HUES6 (cell line): ENCODE data around the gene DOCK1.

Experiments
- H3K27ac ChIP-seq: 2 replicates; pipeline ENCODE4 v1.7.0; 2013; ENCODE audit warnings: low read depth, mild to moderate bottlenecking, low read length, inconsistent platforms
- H3K27me3 ChIP-seq: 2 replicates; pipeline ENCODE4 v1.6.1; 2013; ENCODE audit warnings: low read length; ENCODE audit not compliant: control insufficient read depth, insufficient read depth
- H3K36me3 ChIP-seq: 2 replicates; pipeline ENCODE4 v1.6.1; 2013; ENCODE audit warnings: low read length; ENCODE audit not compliant: control insufficient read depth, insufficient read depth
- H3K4me1 ChIP-seq: 2 replicates; pipeline ENCODE4 v1.6.1; 2013; ENCODE audit warnings: low read length; ENCODE audit not compliant: control insufficient read depth, insufficient read depth
- H3K4me3 ChIP-seq: 2 replicates; pipeline ENCODE4 v1.5.1; 2013; ENCODE audit warnings: low read depth, low read length
- H3K9ac ChIP-seq: one replicate; pipeline ENCODE4 v1.6.1; 2013; ENCODE audit warnings: mild to moderate bottlenecking, low read length
- H3K9me3 ChIP-seq: 2 replicates; pipeline ENCODE4 v1.6.1; 2013; ENCODE audit warnings: low read depth, low read length; ENCODE audit not compliant: control insufficient read depth, insufficient read depth

The DOCK1 gene

DNA sequence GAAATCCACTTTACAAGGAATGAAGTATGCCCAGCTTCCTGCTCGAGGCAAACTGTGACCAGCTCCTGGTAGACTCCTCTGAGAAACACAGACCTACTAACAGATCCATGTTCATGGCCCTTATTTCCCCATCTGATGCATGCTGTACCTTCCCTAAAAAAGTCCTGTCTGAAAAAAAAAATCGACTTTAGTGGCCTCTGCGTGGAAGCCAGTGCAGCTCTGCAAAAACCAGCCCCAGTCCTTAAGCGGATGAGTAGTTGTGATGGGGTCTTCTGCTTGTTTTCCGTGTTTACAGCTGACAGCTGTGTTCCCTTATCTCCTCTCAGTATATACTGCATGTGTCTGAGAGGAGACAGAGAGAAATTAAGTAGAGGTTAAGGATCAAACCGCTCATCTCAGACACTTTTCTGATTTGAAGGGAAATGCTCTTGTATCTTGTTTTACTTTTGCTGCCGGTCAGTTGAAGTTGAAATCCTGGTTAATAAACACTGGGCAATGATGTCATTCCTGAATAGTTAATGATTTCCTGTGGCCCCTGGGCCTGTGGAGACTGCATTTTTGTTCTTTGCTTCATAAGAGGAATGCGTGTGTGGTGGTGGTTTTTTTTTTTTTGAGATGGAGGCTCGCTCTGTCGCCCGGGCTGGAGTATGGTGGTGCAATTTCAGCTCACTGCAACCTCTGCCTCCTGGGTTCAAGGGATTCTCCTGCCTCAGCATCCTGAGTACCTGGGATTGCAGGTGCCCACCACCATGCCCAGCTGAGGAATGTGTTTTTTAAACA lies 67.6 kb downstream of the DOCK1 start:
- Histone ChIP-seq H3K36me3 (peaks cover 20% of the 10 kb centered on the region; the same call in 1 of the 2 replicates), H3K9me3 (no peaks in the 10 kb centered on the region), H3K4me1 (peaks cover 16% of the 10 kb centered on the region), H3K9ac (peak overlapping the region; percentile 20), H3K4me3 (no peak overlapping the region), H3K27ac (no peak overlapping the region), H3K27me3 (no peaks in the 10 kb centered on the region)

- Histone ChIP-seq H3K9me3 (no peaks in the 10 kb centered on the region), H3K27me3 (no peaks in the 10 kb centered on the region), H3K4me1 (peaks cover 18% of the 10 kb centered on the region), H3K9ac (no peak overlapping the region), H3K36me3 (peaks cover 27% of the 10 kb centered on the region), H3K4me3 (no peak overlapping the region), H3K27ac (no peak overlapping the region)
Measured at GRCh38 chr10:126975221-126975620, 70.0 kb downstream of the DOCK1 start.

DNA sequence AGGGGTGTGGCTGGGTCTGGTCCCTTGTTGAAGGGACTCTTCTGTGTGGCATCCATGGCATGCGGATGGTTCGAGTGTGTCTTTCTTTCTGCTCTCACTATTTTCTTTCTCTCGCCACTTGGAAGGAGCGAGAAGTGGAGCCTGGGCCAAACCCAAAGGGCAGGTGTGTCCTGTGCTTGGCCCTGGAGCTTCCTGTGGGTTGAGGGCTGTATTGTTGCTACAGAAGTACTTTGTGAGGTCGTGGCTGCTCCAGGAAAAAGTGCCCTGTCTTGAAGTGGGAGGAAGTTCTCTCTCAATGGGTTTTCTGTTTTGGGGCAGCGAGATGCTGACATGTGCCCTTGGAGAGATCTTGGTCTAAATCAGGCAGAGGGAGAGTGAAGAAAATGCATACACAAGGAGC lies 72.0 kb downstream of the DOCK1 start:
- Histone ChIP-seq H3K4me1 (peaks cover 22% of the 10 kb centered on the region), H3K9me3 (no peaks in the 10 kb centered on the region), H3K36me3 (peaks cover 27% of the 10 kb centered on the region), H3K27ac (no peak overlapping the region), H3K27me3 (no peaks in the 10 kb centered on the region), H3K9ac (no peak overlapping the region), H3K4me3 (no peak overlapping the region)

GRCh38 chr10:126979311-126979710 lies 74.1 kb downstream of the DOCK1 start:
- Histone ChIP-seq H3K27ac (no peak overlapping the region), H3K4me1 (peaks cover 12% of the 10 kb centered on the region), H3K36me3 (peaks cover 33% of the 10 kb centered on the region), H3K9ac (no peak overlapping the region), H3K4me3 (no peak overlapping the region), H3K9me3 (no peaks in the 10 kb centered on the region), H3K27me3 (no peaks in the 10 kb centered on the region)

DNA sequence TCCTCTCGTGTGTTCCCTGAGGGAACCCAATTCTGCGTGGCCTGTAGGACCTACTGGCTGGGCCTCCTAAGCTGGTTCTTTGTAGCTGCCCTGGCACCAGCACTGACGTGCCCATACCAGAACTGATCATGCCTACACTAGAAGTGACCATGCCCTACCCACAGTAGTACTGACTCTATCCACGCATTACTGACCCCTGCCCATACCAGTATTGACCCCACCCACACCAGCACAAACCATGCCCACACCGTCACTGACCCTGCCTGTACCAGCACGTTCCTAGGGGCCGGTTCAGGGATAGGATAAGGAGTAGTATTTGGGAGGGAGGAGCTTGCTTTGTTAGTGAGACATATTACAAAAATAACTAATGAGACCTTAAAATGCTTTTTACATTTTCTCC lies 88.0 kb downstream of the DOCK1 start:
- no peaks in the 10 kb centered on the region for H3K27me3 ChIP-seq
- no peak overlapping the region for H3K4me3 ChIP-seq
- peaks cover 15% of the 10 kb centered on the region for H3K9me3 ChIP-seq
- peaks cover 67% of the 10 kb centered on the region for H3K36me3 ChIP-seq
- no peaks in the 10 kb centered on the region for H3K4me1 ChIP-seq
- H3K9ac ChIP-seq, result no peak overlapping the region
- H3K27ac ChIP-seq, result no peak overlapping the region

DNA sequence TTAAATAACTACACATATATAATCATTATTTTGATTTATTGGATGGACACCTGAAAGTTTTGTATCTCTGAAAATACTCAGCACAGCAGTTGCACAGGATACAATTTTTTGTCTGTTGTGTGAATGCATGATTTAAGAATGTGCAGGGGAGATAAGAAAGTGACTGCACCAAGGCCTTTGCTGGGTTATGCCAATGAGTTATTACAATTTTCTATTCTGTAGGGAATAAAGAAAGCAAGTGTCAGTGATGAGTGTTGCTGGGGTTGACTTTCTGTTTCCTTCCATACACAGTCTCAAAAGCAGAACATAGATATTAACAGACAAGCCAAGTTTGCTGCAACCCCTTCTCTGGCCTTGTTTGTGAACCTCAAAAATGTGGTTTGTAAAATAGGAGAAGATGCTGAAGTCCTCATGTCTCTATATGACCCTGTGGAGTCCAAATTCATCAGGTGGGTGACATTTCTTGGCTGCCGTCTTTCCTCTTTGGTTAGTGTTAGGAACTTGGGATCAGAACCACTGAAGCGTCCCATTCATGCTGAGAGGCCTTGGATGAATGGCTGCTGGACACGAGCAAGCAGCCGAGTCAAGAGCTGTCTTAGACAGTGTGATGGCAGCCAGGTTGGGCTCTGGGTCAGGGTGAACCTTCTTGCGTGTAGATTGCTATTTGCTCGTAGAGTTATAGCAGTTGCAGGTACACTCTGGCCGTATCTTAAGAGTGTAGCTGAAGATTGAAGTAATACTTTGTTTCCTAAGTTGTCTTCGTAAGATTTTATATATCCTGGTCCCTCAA lies 92.8 kb downstream of the DOCK1 start:
- H3K9me3 ChIP-seq, result peaks cover 15% of the 10 kb centered on the region
- no peak overlapping the region for H3K4me3 ChIP-seq
- no peak overlapping the region for H3K9ac ChIP-seq
- H3K36me3 ChIP-seq, result peaks cover 76% of the 10 kb centered on the region
- no peaks in the 10 kb centered on the region for H3K27me3 ChIP-seq
- no peaks in the 10 kb centered on the region for H3K4me1 ChIP-seq
- H3K27ac ChIP-seq, result no peak overlapping the region

DNA sequence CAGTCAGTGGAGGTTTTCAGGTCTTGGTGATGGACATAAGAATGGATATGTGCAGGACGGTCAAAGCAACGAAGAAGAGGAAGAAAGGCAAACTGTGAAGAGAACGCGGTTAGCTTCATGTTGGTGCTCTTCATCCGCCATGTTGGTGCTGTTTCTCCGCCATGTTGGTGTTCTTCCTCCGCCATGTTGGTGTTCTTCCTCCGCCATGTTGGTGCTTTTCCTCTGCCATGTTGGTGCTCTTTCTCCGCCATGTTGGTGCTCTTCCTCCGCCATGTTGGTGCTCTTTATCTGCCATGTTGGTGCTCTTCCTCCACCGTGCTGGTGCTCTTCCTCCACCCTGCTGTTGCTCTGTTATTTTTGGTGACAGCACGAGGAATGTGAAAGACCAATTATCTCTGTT lies 95.4 kb downstream of the DOCK1 start:
- no peaks in the 10 kb centered on the region for H3K4me1 ChIP-seq
- H3K27ac ChIP-seq, result no peak overlapping the region
- no peaks in the 10 kb centered on the region for H3K27me3 ChIP-seq
- no peak overlapping the region for H3K4me3 ChIP-seq
- no peak overlapping the region for H3K9ac ChIP-seq
- peaks cover 3% of the 10 kb centered on the region; the same call in 1 of the 2 replicates for H3K9me3 ChIP-seq
- H3K36me3 ChIP-seq, result peaks cover 68% of the 10 kb centered on the region

GRCh38 chr10:127003032-127003685 lies 97.9 kb downstream of the DOCK1 start:
- H3K9me3 ChIP-seq, result no peaks in the 10 kb centered on the region

GRCh38 chr10:127006453-127006852 lies 101.2 kb downstream of the DOCK1 start:
- Histone ChIP-seq H3K27me3 (no peaks in the 10 kb centered on the region), H3K4me1 (no peaks in the 10 kb centered on the region), H3K36me3 (peaks cover 45% of the 10 kb centered on the region), H3K4me3 (no peak overlapping the region), H3K9ac (no peak overlapping the region), H3K9me3 (no peaks in the 10 kb centered on the region), H3K27ac (no peak overlapping the region)

More at GRCh38 chr10:127003032-127003685, 97.9 kb downstream of the DOCK1 start:
- Histone ChIP-seq H3K27ac (no peak overlapping the region), H3K9ac (no peak overlapping the region), H3K27me3 (no peaks in the 10 kb centered on the region), H3K4me1 (no peaks in the 10 kb centered on the region), H3K36me3 (peaks cover 65% of the 10 kb centered on the region), H3K4me3 (no peak overlapping the region)

DNA sequence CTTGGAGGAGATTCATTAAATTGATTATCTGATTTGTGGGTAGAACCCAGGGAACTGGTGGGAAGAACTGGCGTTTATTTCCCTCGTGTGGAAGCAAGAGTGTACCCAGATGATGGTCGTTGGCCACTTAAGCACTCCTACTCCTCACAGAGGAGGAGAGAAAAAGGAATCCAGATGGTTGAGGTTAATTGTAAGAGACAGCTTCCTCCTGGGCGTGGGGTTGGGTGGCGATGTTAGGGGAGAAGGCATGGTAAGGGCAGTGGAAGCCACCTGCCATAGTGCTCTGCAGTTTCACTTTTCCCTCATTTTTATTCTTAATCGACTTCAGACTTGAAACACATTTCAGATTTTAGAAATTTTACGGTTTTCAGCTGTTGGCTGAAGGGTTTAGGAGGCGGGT lies 104.1 kb downstream of the DOCK1 start:
- Histone ChIP-seq H3K36me3 (peaks cover 49% of the 10 kb centered on the region), H3K9me3 (no peaks in the 10 kb centered on the region), H3K4me3 (no peak overlapping the region), H3K9ac (no peak overlapping the region), H3K27me3 (no peaks in the 10 kb centered on the region), H3K4me1 (peaks cover 18% of the 10 kb centered on the region; the same call in 1 of the 2 replicates), H3K27ac (no peak overlapping the region)

- no peak overlapping the region for H3K9ac ChIP-seq
- H3K4me3 ChIP-seq, result no peak overlapping the region
- no peaks in the 10 kb centered on the region for H3K27me3 ChIP-seq
- no peaks in the 10 kb centered on the region for H3K9me3 ChIP-seq
- H3K4me1 ChIP-seq, result peaks cover 18% of the 10 kb centered on the region; the same call in 1 of the 2 replicates
- no peak overlapping the region for H3K27ac ChIP-seq
- H3K36me3 ChIP-seq, result peaks cover 52% of the 10 kb centered on the region
Measured at GRCh38 chr10:127011174-127011573, 105.9 kb downstream of the DOCK1 start.
